GM19397 (cell line): ENCODE data around the gene ACSL6.

Source experiments
- ATAC-seq: cut with Tn5 transposase; IDR thresholded peaks from one replicate; pipeline ENCODE4 v1.9.1; 2021; ENCODE audit warnings: mild to moderate bottlenecking, moderate library complexity; ENCODE audit not compliant: unreplicated experiment

Gene ACSL6

GRCh38 chr5:131984956-131985665 lies 26.3 kb downstream of the ACSL6 start:
- no peak for ATAC-seq

GRCh38 chr5:131983244-131983771 lies 28.1 kb downstream of the ACSL6 start:
- ATAC-seq, result no peak

DNA sequence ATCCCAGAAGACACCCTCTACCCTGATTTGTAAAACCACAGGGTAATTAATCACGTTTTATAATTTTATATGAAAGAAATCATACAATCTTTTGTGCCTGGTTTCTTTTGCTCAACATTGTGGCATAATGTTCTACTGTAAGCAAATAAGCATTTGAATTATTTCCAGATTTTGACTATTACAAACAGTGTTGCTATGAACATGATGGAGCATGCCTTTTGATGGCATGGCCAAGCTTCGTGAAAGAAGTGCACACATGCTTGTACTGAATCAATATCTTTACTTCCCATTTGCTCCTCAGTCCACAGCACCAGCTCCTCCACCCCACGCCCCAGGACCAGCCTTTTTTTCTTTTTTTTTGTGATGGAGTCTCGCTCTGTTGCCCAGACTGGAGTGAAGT lies 29.9 kb downstream of the ACSL6 start:
- no peak for ATAC-seq

- no peak for ATAC-seq
These were observed 30.8 kb downstream of the ACSL6 start for GRCh38 chr5:131980696-131981095.

GRCh38 chr5:131979816-131980215 lies 31.6 kb downstream of the ACSL6 start:
- no peak for ATAC-seq

DNA sequence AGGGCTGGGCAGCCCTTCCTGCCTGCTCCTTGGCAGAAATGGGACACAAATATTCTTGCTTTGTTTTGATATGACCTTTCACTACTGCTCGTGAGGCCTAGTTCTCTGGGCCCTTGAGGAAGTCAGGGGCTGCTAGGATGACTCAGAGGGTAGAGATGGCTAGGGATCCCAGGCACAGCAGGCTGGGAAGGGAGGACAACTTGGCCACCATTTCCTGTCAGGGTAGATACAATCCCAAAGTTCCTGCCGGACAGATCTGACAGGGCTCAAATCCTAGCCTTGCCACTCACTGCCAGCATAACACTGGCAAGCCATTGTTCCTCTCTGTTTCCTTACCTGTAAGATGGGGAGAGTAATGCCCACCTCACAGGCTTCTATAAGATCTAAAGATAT lies 34.2 kb downstream of the ACSL6 start:
- ATAC-seq, result no peak

DNA sequence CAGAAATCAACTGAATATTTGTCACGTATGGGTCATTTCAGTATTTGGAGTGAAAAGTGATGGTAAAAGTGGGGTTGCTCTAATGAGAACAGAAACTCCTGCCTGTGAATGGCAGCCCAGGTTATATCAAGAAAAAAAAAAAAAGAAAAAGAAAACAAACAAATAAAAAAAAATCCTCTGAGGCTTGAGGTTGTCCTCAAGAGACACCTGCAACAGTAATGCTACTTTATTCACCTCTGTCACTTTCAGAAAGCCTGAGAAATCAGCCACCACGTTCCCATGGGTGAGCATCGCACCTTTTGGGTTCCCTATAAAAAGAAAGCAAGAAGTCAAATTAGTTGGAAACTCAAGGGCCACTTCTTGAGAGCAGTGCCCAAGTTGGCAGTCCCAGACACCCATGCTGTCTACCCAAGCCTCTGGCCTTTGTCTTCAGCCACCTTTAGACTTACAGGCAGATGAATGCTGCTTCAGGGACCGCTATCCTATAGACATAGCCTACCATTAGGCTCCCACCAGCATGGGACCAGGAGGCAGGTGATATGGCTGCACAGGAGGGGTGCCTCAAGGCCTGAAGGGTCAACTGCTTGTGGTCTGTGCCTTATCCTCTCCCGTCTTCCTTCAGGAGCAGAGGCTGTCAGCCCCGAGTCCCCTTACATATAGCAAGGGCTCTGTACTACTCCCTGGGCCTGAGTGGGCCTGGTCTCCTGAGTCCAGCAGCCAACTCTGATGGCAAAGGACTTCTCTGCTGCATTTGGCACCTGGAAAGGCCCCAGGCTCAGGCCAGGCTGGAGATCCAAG lies 34.8 kb downstream of the ACSL6 start:
- no peak for ATAC-seq

GRCh38 chr5:131974956-131975726 lies 36.3 kb downstream of the ACSL6 start:
- no peak for ATAC-seq

DNA sequence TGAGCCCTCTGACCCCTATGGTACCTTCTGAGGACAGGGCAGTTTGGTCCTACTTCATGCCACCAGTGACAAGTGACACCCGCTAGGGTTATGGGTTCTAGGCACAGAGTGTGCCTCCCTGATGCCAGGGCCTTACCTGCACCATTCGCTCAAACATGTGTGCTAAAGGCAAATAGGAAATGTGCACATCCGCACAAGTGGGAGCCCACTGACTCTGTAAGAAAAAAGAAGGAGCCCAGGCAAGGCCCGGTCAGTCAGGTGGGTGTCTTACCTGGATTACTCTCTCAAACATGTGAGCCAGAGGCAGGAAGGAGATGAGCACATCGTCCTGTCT lies 36.9 kb downstream of the ACSL6 start:
- ATAC-seq, result no peak

- no peak for ATAC-seq
These were observed 37.4 kb downstream of the ACSL6 start for GRCh38 chr5:131974016-131974415.

- ATAC-seq, result no peak
These were observed 38.3 kb downstream of the ACSL6 start for GRCh38 chr5:131973089-131973712.

GRCh38 chr5:131968396-131968954 lies 43.0 kb downstream of the ACSL6 start:
- ATAC-seq, result no peak

GRCh38 chr5:131966551-131966950 lies 44.9 kb downstream of the ACSL6 start:
- no peak for ATAC-seq

- ATAC-seq, result no peak
These were observed 45.5 kb downstream of the ACSL6 start for GRCh38 chr5:131965826-131966415.

DNA sequence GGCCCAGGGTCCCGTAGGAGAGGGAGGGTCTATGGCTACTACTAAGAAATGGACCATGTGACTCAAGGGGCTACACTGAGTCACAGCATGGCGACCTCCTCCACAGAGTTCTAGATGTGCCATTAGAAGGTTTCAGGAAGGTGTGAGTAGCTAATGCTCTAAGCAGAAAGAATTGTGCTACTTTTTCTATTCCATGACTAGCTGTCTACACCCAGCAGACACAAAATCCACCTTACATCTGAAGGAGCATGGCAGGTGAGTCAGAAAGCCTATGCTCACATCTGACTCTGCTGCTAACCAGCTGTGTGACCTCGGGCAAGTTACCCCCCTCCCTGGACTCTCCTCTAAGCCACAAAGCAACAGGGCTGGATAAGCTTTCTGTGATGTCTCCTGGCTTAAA lies 51.6 kb downstream of the ACSL6 start:
- no peak for ATAC-seq

DNA sequence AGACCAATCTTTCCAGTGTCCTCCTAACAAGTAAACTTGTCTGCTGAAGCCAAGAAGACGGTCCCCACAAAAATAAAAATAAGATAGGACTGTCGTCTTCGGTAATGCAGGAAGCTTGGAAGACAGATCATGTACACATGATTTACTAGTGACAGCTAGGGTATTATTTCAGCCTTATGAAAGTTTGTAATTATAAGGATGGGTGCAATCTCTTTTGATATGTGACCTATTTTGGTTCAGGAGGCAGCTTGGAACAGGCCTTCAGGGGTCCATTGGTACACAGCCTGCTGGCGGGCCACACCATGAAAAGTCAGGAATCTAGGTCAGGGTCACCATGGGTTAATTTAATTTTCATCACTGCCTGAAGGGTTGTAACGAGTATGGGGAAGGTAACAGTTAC lies 52.3 kb downstream of the ACSL6 start:
- no peak for ATAC-seq

DNA sequence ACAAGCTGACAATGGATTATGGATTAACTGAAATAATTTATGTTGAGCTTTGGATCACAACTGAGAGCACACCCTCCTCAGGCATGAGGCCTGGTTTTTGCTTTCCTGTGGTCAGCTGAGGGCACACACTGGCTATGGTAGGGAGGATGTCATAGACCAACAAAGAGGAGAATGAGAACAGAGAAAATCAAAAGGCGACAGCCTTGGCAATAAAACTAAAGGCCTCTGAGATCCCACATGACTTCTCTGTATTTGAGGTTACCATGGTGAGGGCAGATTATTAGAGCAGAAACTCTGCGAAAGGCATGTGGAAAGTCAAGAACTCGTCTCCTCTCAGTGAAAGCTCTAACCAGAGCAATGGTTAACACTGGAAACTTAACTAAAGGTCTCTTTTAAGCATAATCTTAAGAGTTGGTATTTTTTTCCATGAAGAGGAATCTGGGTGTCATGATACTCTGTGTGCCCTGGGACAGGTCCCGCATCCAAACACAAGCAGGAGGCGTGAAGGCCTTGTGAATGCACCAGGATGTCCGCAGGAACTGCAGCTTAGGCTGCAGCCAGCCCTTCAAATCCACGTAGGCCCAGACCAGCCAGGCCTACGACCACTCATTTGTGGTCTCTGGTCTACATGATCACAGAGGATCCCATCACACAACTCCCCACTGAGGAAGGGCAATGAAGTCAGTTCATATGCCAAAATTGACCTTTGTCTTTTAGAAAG lies 53.6 kb downstream of the ACSL6 start:
- ATAC-seq, result no peak

DNA sequence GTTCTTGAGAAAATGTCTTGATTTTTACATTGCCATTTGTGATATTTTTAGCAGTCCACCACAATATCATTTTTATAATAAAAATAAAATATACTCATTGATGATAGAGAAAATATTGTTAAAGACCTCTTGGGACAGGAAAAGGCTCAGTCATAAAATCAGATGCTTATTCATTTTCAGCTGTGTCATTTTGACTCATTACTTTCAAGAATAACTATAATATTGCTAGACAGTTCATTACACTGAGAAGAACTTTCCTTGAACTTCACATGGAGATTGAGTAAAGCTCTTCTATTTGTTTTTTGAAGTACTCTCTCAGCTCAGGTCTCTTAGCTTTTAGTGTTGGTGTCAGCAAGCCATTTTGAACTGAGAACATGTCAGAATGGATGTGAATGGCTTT lies 57.5 kb downstream of the ACSL6 start:
- ATAC-seq, result no peak

- ATAC-seq, result no peak
These were observed 59.1 kb downstream of the ACSL6 start for GRCh38 chr5:131952301-131952857.
